Nephron progenitor cell (in vitro differentiated cells): ENCODE results near the gene MACROD2.
A peak's percentile ranks its signal among the peaks of the same experiment; 100 is the strongest.

Experiments used
- DNase-seq: peaks from one replicate; pipeline ENCODE4 v3.0.0; 2021
- H3K27ac Mint-ChIP-seq: 2 replicates; pipeline ENCODE4 v1.8.0; 2021; ENCODE audit warnings: mild to moderate bottlenecking, moderate library complexity, mixed read lengths
- H3K27me3 Mint-ChIP-seq: 2 replicates; pipeline ENCODE4 v1.8.0; 2021; ENCODE audit warnings: mild to moderate bottlenecking, low read depth, mixed read lengths; ENCODE audit not compliant: poor library complexity
- H3K36me3 Mint-ChIP-seq: 2 replicates; pipeline ENCODE4 v1.8.0; 2021; ENCODE audit warnings: low read depth, mixed read lengths
- H3K4me1 Mint-ChIP-seq: 2 replicates; pipeline ENCODE4 v1.8.0; 2021; ENCODE audit warnings: mixed read lengths
- H3K4me3 Mint-ChIP-seq: 2 replicates; pipeline ENCODE4 v1.8.0; 2021; ENCODE audit warnings: mild to moderate bottlenecking, moderate library complexity, mixed read lengths
- H3K9me3 Mint-ChIP-seq: 2 replicates; pipeline ENCODE4 v1.8.0; 2021; ENCODE audit warnings: mild to moderate bottlenecking, moderate library complexity, mixed read lengths
- CTCF ChIP-seq: fragments of 200-600 bp; sonication (generic); IDR thresholded peaks from 2 replicates; pipeline ENCODE4 v1.5.0; 2021; ENCODE audit warnings: antibody characterized with exemption

Gene MACROD2

GRCh38 chr20:14889496-14890255 is 894.4 kb downstream of the MACROD2 start:
- no peaks in the 10 kb centered on the region for H3K27me3 Mint-ChIP-seq

DNA sequence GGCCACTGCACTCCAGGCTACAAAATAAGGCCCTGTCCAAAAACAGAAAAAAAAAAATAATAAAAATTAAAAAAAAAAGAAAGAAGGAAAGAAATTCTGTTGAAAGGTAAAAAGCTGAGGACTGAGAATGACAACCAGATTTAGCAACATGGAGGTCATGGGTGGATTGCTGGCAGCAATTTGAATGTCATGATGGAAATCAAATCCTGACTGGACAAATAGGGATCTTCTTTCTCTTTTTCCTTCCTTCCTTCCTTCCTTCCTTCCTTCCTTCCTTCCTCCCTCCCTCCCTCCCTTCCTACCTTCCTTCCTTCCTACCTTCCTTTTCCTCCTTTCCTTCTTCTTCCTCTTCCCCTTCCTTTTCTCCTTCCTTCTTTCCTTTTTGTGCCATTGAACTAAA is 895.4 kb downstream of the MACROD2 start:
- H3K27ac Mint-ChIP-seq, result no peak overlapping the region
- H3K36me3 Mint-ChIP-seq, result no peaks in the 10 kb centered on the region
- TF ChIP-seq CTCF, result no peak
- H3K4me1 Mint-ChIP-seq, result peaks cover 17% of the 10 kb centered on the region
- DNase-seq, result no peak
- no peaks in the 10 kb centered on the region for H3K27me3 Mint-ChIP-seq
- H3K9me3 Mint-ChIP-seq, result no peaks in the 10 kb centered on the region
- H3K4me3 Mint-ChIP-seq, result no peak overlapping the region

More at GRCh38 chr20:14889496-14890255, 894.4 kb downstream of the MACROD2 start:
- DNase-seq, result no peak
- Mint-ChIP-seq H3K36me3 (no peaks in the 10 kb centered on the region), H3K27ac (peak overlapping the region; percentile 15), H3K4me1 (peaks cover 17% of the 10 kb centered on the region), H3K4me3 (no peak overlapping the region), H3K9me3 (no peaks in the 10 kb centered on the region)
- no peak for TF ChIP-seq CTCF

- no peak overlapping the region for H3K4me3 Mint-ChIP-seq
Measured at GRCh38 chr20:14892782-14893181, 897.5 kb downstream of the MACROD2 start.

DNA sequence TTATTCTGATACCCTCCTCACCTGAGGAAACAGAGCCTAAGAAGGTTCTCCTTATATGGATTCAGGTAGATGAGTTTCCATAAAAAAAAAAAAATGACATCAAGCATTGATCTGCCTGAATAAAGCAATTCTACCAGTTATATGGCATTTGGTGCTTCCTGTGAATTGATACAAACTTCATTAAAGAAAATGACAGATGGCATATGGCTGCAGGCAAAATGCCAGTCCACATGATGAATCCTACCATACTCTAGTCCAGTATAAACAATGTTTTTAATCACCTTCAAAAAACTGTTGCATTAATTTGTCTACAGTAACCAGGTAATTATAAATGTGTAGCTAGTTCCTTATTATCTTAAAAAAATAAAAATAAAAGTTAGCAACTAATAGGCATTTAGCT is 901.3 kb downstream of the MACROD2 start:
- Mint-ChIP-seq H3K27ac (no peak overlapping the region), H3K27me3 (no peaks in the 10 kb centered on the region), H3K4me1 (no peaks in the 10 kb centered on the region), H3K36me3 (peaks cover 4% of the 10 kb centered on the region), H3K9me3 (peaks cover 11% of the 10 kb centered on the region), H3K4me3 (no peak overlapping the region)
- DNase-seq, result no peak
- TF ChIP-seq CTCF, result no peak

More at GRCh38 chr20:14892782-14893181, 897.5 kb downstream of the MACROD2 start:
- Mint-ChIP-seq H3K27me3 (no peaks in the 10 kb centered on the region), H3K9me3 (peaks cover 6% of the 10 kb centered on the region), H3K27ac (no peak overlapping the region), H3K36me3 (peaks cover 3% of the 10 kb centered on the region), H3K4me1 (peaks cover 17% of the 10 kb centered on the region)
- TF ChIP-seq CTCF, result no peak
- no peak for DNase-seq

- Mint-ChIP-seq H3K36me3 (peaks cover 4% of the 10 kb centered on the region), H3K27me3 (no peaks in the 10 kb centered on the region)
- DNase-seq, result no peak
Measured at GRCh38 chr20:14897608-14898007, 902.3 kb downstream of the MACROD2 start.

More at GRCh38 chr20:14897608-14898007, 902.3 kb downstream of the MACROD2 start:
- Mint-ChIP-seq H3K27ac (no peak overlapping the region), H3K4me1 (no peaks in the 10 kb centered on the region), H3K4me3 (no peak overlapping the region), H3K9me3 (peaks cover 12% of the 10 kb centered on the region)
- TF ChIP-seq CTCF, result no peak
